Ovary (tissue), 3 donors: ENCODE measurements around the gene WFIKKN1.

Experiments used
- CTCF ChIP-seq, 3 donors: fragments of 450-650 bp in 2 of 3; fragments of 200-600 bp in 1 of 3; IDR thresholded peaks; one replicate each; pipeline versions ENCODE4 v1.5.1 to v1.8.0; 2016 to 2022; ENCODE audit warnings: antibody characterized with exemption in 3 of 3, mild to moderate bottlenecking in 1 of 3
- POLR2A ChIP-seq: fragments of 450-650 bp; IDR thresholded peaks from one replicate; pipeline ENCODE4 v1.6.1; 2017; ENCODE audit warnings: antibody characterized with exemption, mild to moderate bottlenecking, moderate library complexity
- donor health status: DM: no; HTN: no; CAD: no.

- TF ChIP-seq CTCF (IDR thresholded peaks at IDR 0.05) (no peak), POLR2A (no peak)
These were observed 42.2 kb upstream of the WFIKKN1 start for GRCh38 chr16:588639-588888.
